Keratinocyte (primary cell): ENCODE data around the gene BPGM.

Experiments
- EZH2 ChIP-seq: IDR thresholded peaks from one replicate; pipeline ENCODE4 v1.6.1; 2012; ENCODE audit warnings: inconsistent platforms, mild to moderate bottlenecking, low read length, moderate library complexity
- TF ChIP-seq, protein P1 (sequence below), 3 experiments: IDR thresholded peaks in 1 of 3; conservative IDR thresholded peaks in 1 of 3; optimal IDR thresholded peaks in 1 of 3; 2 replicates in 2 of 3; 3 replicates in 1 of 3; pipeline versions ENCODE3 to v1.5.1; 2011; ENCODE audit warnings: low read length in 3 of 3, mild to moderate bottlenecking in 3 of 3, moderate library complexity in 2 of 3, control low read depth in 1 of 3, inconsistent platforms in 1 of 3; ENCODE audit not compliant: insufficient read depth in 2 of 3; ENCODE audit errors: extremely low read depth in 1 of 3

DNA sequence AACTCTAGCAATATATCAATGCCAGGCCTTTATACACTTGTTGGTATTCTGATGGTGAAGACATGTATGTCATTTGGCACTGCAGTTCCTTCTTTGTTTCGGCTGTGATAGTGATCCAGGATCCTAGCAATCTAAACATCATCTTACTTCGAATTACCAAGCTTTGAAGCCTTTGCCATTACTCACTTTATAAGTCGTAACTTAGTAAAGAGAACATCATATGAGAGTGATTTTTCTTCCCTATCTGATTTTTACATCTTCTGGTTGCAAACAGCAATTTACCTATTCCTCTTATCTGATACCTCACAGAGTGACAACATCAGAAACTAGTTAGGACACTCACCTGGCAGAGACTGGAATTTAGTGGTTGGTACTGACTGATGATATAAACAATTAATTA is 7.6 kb upstream of the BPGM start:
- TF ChIP-seq, protein P1, sequence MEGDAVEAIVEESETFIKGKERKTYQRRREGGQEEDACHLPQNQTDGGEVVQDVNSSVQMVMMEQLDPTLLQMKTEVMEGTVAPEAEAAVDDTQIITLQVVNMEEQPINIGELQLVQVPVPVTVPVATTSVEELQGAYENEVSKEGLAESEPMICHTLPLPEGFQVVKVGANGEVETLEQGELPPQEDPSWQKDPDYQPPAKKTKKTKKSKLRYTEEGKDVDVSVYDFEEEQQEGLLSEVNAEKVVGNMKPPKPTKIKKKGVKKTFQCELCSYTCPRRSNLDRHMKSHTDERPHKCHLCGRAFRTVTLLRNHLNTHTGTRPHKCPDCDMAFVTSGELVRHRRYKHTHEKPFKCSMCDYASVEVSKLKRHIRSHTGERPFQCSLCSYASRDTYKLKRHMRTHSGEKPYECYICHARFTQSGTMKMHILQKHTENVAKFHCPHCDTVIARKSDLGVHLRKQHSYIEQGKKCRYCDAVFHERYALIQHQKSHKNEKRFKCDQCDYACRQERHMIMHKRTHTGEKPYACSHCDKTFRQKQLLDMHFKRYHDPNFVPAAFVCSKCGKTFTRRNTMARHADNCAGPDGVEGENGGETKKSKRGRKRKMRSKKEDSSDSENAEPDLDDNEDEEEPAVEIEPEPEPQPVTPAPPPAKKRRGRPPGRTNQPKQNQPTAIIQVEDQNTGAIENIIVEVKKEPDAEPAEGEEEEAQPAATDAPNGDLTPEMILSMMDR (optimal IDR thresholded peaks at IDR 0.05 in 1 of 3, IDR thresholded peaks at IDR 0.05 in 1 of 3, conservative IDR thresholded peaks at IDR 0.05 in 1 of 3; ENCODE audit: extremely low read depth in 1 of 3, insufficient read depth in 2 of 3, low read length in 3 of 3) = no peak
- no peak for TF ChIP-seq EZH2
